GM10266 (cell line): ENCODE measurements around the gene ABLIM1.

Source experiments
- DNase-seq: peaks from one replicate; pipeline ENCODE4 v3.0.0; 2012; ENCODE audit errors: extremely low spot score
- TF ChIP-seq, protein P1 (sequence below): IDR thresholded peaks from 2 replicates; pipeline ENCODE4 v1.5.1; 2012; ENCODE audit warnings: mild to moderate bottlenecking, low read depth; ENCODE audit not compliant: control insufficient read depth, insufficient read depth; ENCODE audit errors: missing control alignments

The ABLIM1 gene

DNA sequence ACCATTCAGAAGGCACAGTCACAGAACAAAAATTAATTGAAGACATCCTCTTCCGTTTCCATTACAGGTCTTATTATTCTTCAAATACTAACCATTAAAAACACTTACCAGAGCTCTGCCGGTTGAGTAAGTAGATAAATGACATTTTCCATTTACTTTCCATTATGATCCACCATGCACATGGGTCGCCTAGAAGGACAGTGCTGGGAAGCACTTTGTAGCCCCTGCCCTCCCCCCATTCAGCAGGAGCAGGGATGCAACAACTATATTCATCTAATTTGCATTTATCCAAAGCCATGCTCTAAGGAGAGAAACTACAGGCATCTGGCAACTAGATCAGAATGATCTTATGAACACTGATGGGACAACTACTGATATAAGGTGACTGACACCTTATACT is 177.0 kb downstream of the ABLIM1 start:
- DNase-seq = no peak

DNA sequence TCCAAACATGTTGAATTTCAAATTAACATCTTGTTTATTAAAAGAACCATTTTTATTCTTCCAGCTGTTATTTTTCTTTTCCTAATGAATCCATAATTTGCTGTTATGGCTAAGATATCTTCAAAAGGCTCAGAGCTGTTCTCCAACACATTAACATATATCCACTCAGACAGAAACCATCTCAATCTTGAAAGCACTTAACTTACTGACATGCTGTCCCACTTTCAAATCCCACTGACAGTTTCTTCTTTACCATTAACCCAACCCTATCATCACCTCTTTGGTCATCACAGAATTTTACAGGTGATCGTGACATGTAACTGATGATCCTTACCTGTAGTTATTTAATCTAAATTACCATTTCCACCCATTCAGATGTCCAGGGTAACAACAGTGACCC is 178.2 kb downstream of the ABLIM1 start:
- TF ChIP-seq, protein P1, sequence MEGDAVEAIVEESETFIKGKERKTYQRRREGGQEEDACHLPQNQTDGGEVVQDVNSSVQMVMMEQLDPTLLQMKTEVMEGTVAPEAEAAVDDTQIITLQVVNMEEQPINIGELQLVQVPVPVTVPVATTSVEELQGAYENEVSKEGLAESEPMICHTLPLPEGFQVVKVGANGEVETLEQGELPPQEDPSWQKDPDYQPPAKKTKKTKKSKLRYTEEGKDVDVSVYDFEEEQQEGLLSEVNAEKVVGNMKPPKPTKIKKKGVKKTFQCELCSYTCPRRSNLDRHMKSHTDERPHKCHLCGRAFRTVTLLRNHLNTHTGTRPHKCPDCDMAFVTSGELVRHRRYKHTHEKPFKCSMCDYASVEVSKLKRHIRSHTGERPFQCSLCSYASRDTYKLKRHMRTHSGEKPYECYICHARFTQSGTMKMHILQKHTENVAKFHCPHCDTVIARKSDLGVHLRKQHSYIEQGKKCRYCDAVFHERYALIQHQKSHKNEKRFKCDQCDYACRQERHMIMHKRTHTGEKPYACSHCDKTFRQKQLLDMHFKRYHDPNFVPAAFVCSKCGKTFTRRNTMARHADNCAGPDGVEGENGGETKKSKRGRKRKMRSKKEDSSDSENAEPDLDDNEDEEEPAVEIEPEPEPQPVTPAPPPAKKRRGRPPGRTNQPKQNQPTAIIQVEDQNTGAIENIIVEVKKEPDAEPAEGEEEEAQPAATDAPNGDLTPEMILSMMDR = no peak
- no peak for DNase-seq

More for the DNA sequence above, 177.0 kb downstream of the ABLIM1 start:
- TF ChIP-seq, protein P1 = no peak

DNA sequence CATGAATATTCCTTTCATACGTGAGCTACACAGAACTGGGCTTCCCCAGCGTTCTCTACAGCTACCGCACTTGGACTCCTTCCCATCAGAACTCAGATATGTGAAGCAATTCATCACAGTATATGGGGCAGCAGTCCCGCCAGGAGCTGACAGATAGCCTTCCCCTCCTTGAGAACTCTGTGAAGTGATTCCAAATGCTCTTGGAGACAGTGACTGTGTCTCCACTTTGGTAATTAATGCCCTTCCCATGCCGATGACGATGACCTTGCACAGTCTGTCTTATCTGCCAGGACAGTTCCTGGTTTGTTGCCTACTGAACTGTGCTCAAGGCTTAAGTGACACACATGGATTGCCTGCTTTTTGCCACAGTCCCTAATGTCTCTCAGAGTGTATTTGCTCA is 178.8 kb downstream of the ABLIM1 start:
- no peak for DNase-seq
- TF ChIP-seq, protein P1 = no peak

GRCh38 chr10:114478281-114478680 is 179.8 kb downstream of the ABLIM1 start:
- no peak for DNase-seq
- TF ChIP-seq, protein P1 = no peak

GRCh38 chr10:114477285-114477684 is 180.8 kb downstream of the ABLIM1 start:
- DNase-seq = no peak
- TF ChIP-seq, protein P1 = no peak

DNA sequence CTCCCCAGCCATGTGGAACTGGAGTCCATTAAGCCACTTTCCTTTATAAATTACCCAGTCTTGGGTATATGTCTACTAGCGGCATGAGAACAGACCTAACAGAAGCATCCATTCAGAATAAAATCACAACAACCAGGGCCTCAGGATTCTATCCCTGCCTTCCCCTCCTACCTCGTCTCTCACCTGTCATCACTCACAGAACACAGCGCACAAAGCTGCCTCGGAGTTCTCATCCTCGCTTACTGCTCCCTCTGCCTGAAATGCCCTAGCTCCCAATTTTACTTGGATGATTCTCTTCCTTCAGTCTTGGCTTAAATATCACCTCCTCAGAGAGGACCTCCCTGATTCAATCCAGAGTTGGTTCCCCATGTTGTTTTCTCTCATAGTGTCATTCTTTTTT is 183.1 kb downstream of the ABLIM1 start:
- no peak for DNase-seq
- TF ChIP-seq, protein P1 = no peak

- no peak for DNase-seq
- TF ChIP-seq, protein P1 = no peak
Measured at GRCh38 chr10:114473776-114474175, 184.3 kb downstream of the ABLIM1 start.
